Smooth muscle cell (in vitro differentiated cells): ENCODE measurements around the gene RSPH1. TPM values are rescaled to one million over a fixed set of nuclear protein-coding genes. Genes with fewer than 3 reads are reported as not detected.
A peak's percentile ranks its signal among the peaks of the same experiment; 100 is the strongest.

Experiments
- DNase-seq: peaks from one replicate; lab custom pipeline; 2025; ENCODE audit not compliant: unreplicated experiment; lab: John Stamatoyannopoulos, UW
- H2AFZ ChIP-seq: fragments of 200-600 bp; sonication (generic); 2 replicates; pipeline ENCODE4 v1.6.0; 2016; ENCODE audit warnings: antibody characterized with exemption, low read depth, mild to moderate bottlenecking
- H3F3A ChIP-seq: fragments of 200-600 bp; sonication (generic); 2 replicates; pipeline ENCODE4 v1.6.0; 2017; ENCODE audit warnings: antibody characterized with exemption, low read depth
- H3K27ac ChIP-seq: fragments of 200-600 bp; sonication (generic); 2 replicates; pipeline ENCODE4 v1.5.1; 2016; ENCODE audit warnings: low read depth, mild to moderate bottlenecking
- H3K27me3 ChIP-seq: fragments of 200-600 bp; sonication (generic); 2 replicates; pipeline ENCODE4 v1.6.1; 2016; ENCODE audit warnings: low read depth, mild to moderate bottlenecking
- H3K36me3 ChIP-seq: fragments of 200-600 bp; sonication (generic); 2 replicates; pipeline ENCODE4 v1.5.1; 2016; ENCODE audit warnings: low read depth
- H3K4me1 ChIP-seq: fragments of 200-600 bp; sonication (generic); 2 replicates; pipeline ENCODE4 v1.5.1; 2016; ENCODE audit warnings: low read depth
- H3K4me2 ChIP-seq: fragments of 200-600 bp; sonication (generic); 2 replicates; pipeline ENCODE4 v1.6.0; 2016; ENCODE audit warnings: mild to moderate bottlenecking
- H3K4me3 ChIP-seq: fragments of 200-600 bp; sonication (generic); 2 replicates; pipeline ENCODE4 v1.5.1; 2016; ENCODE audit warnings: mild to moderate bottlenecking
- H3K79me2 ChIP-seq: fragments of 200-600 bp; sonication (generic); 2 replicates; pipeline ENCODE4 v1.6.0; 2016; ENCODE audit warnings: low read depth, mild to moderate bottlenecking
- H3K9ac ChIP-seq: fragments of 200-600 bp; sonication (generic); 2 replicates; pipeline ENCODE4 v1.6.0; 2016; ENCODE audit warnings: low read depth
- H3K9me3 ChIP-seq: fragments of 200-600 bp; sonication (generic); replicated peaks from 2 replicates; pipeline ENCODE4 v1.5.1; 2016; ENCODE audit warnings: low read depth
- H4K20me1 ChIP-seq: fragments of 200-600 bp; sonication (generic); 2 replicates; pipeline ENCODE4 v1.6.0; 2016; ENCODE audit warnings: low read depth
- CTCF ChIP-seq: fragments of 200-600 bp; sonication (generic); IDR thresholded peaks from 2 replicates; pipeline ENCODE4 v1.5.1; 2017; ENCODE audit warnings: borderline replicate concordance, mild to moderate bottlenecking, antibody characterized with exemption; ENCODE audit not compliant: insufficient read depth, poor library complexity, severe bottlenecking
- WGBS: methylation state at CpG from one replicate; pipeline ENCODE4 v1.1.7; 2016; ENCODE audit warnings: low lambda C conversion rate; 5-methylcytosine and 5-hydroxymethylcytosine counted together
- polyA plus RNA-seq: library from polyadenylated mRNA; unstranded; fragments of >200 nt; fragmentation: Nextera tagmentation; extraction: Ambion mirVana; gene quantifications from 2 replicates; pipeline ENCODE4 v1.2.1, GENCODE V29; 2016
- total RNA-seq: library from RNA; depleted of rRNA; stranded (reverse); fragments of >200 nt; gene quantifications from 2 replicates; pipeline ENCODE4 v1.2.3, GENCODE V29; 2014

Gene RSPH1
- total and polyA plus RNA-seq, 2 experiments from 2014 or later = 0.16 TPM; not detected in 1

GRCh38 chr21:42460391-42461184, 35.4 kb downstream of the RSPH1 start:
- no peak overlapping the region for H3K4me2 ChIP-seq

GRCh38 chr21:42459546-42460215, 36.3 kb downstream of the RSPH1 start:
- Histone ChIP-seq H3K9me3 (no peaks in the 10 kb centered on the region), H3K27ac (peak overlapping the region; percentile 55), H2AFZ (no peak overlapping the region), H3K9ac (no peak overlapping the region), H3F3A (peaks cover 15% of the 10 kb centered on the region), H3K4me3 (no peak overlapping the region), H3K4me2 (no peak overlapping the region), H3K79me2 (no peaks in the 10 kb centered on the region), H3K27me3 (no peaks in the 10 kb centered on the region), H4K20me1 (no peaks in the 10 kb centered on the region), H3K36me3 (no peaks in the 10 kb centered on the region), H3K4me1 (peaks cover 8% of the 10 kb centered on the region)
- 84% methylated on average over 11 of the region's 11 CpGs for WGBS
- TF ChIP-seq CTCF = no peak
- DNase-seq = no peak

More at GRCh38 chr21:42460391-42461184, 35.4 kb downstream of the RSPH1 start:
- peaks cover 13% of the 10 kb centered on the region for H3F3A ChIP-seq
- no peak overlapping the region for H3K9ac ChIP-seq
- 87% methylated on average over 14 of the region's 14 CpGs for WGBS
- no peaks in the 10 kb centered on the region for H4K20me1 ChIP-seq
- H2AFZ ChIP-seq = no peak overlapping the region
- no peaks in the 10 kb centered on the region for H3K27me3 ChIP-seq
- TF ChIP-seq CTCF = no peak
- no peak for DNase-seq
- H3K27ac ChIP-seq = no peak overlapping the region
- peaks cover 8% of the 10 kb centered on the region for H3K4me1 ChIP-seq
- no peaks in the 10 kb centered on the region for H3K9me3 ChIP-seq
- H3K79me2 ChIP-seq = no peaks in the 10 kb centered on the region
- H3K36me3 ChIP-seq = no peaks in the 10 kb centered on the region
- no peak overlapping the region for H3K4me3 ChIP-seq

- H3K27me3 ChIP-seq = no peaks in the 10 kb centered on the region
- H3K4me2 ChIP-seq = peak overlapping the region; percentile 29
- 37% methylated on average over 1 of the region's 1 CpG for WGBS
- no peak overlapping the region for H3K4me3 ChIP-seq
- no peaks in the 10 kb centered on the region for H3K79me2 ChIP-seq
- no peaks in the 10 kb centered on the region for H3K9me3 ChIP-seq
- no peak for DNase-seq
- H3K4me1 ChIP-seq = peaks cover 8% of the 10 kb centered on the region
- no peak overlapping the region for H3K9ac ChIP-seq
- H3F3A ChIP-seq = peaks cover 15% of the 10 kb centered on the region
- peak overlapping the region; percentile 55 for H3K27ac ChIP-seq
- no peak overlapping the region for H2AFZ ChIP-seq
- TF ChIP-seq CTCF = no peak
- no peaks in the 10 kb centered on the region for H3K36me3 ChIP-seq
- H4K20me1 ChIP-seq = no peaks in the 10 kb centered on the region
Measured at GRCh38 chr21:42459082-42459460, 37.0 kb downstream of the RSPH1 start.
